Gastroesophageal sphincter (tissue), 3 donors: Measurements from ENCODE around the gene RPE.

Source experiments
- CTCF ChIP-seq, 4 experiments: fragments of 200-600 bp in 2 of 4; fragments of 450-650 bp in 2 of 4; sonication (generic) in 1 of 4; IDR thresholded peaks; one replicate each; pipeline ENCODE4 v1.5.1; 2017 to 2019; ENCODE audit warnings: antibody characterized with exemption in 4 of 4, mild to moderate bottlenecking in 2 of 4, moderate library complexity in 2 of 4
- EP300 ChIP-seq: sonication (generic); formaldehyde crosslinking; IDR thresholded peaks from one replicate; pipeline ENCODE4 v1.6.1; 2017; ENCODE audit warnings: antibody characterized with exemption, mild to moderate bottlenecking
- POLR2A ChIP-seq, 2 donors: fragments of 450-650 bp; IDR thresholded peaks; one replicate each; pipeline ENCODE4 v1.6.1; 2017; ENCODE audit warnings: antibody characterized with exemption in 2 of 2, mild to moderate bottlenecking in 2 of 2, moderate library complexity in 1 of 2
- POLR2AphosphoS5 ChIP-seq: sonication (generic); formaldehyde crosslinking; IDR thresholded peaks from one replicate; pipeline ENCODE4 v1.6.1; 2017; ENCODE audit warnings: antibody characterized with exemption

- TF ChIP-seq CTCF (IDR thresholded peaks at IDR 0.05) (no peak), POLR2A (IDR thresholded peaks at IDR 0.05) (no peak), EP300 (no peak), POLR2AphosphoS5 (no peak)
These were observed 35.6 kb downstream of the RPE start for GRCh38 chr2:210038078-210038477.
